Sciatic nerve (tissue), 2 donors: Measurements from ENCODE around the gene SCIN. TPM values are rescaled to one million over a fixed set of nuclear protein-coding genes. Genes with fewer than 3 reads are reported as not detected.

Experiments
- ATAC-seq: fragments of 200-7000 bp; cut with Tn5 transposase; one replicate; pipeline ENCODE4 v1.9.1; 2020; ENCODE audit warnings: mild to moderate bottlenecking, moderate library complexity
- DNase-seq: peaks from one replicate; pipeline ENCODE4 v3.0.0-alpha.2; 2020; ENCODE audit warnings: low spot score
- intact Hi-C: fragments of 100-400 bp; cut with DNase I; formaldehyde crosslinking; loops from one replicate; pipeline ENCODE4 v1.14.2; 2022
- total RNA-seq: library from RNA; stranded (reverse); fragmentation: NEBNext Ultra II Directional; extraction: Animal tissue kit (Norgen Biotek cat#: 25700); gene quantifications from one replicate; pipeline ENCODE4 v1.2.1, GENCODE V29; 2021
- donor health status: DM: no; HTN: no; CAD: no.
- donor health status: DM: no; HTN: no; CAD: no.

Gene SCIN
- total RNA-seq, 1 donor from 2014 or later, result 9.8 TPM

DNA sequence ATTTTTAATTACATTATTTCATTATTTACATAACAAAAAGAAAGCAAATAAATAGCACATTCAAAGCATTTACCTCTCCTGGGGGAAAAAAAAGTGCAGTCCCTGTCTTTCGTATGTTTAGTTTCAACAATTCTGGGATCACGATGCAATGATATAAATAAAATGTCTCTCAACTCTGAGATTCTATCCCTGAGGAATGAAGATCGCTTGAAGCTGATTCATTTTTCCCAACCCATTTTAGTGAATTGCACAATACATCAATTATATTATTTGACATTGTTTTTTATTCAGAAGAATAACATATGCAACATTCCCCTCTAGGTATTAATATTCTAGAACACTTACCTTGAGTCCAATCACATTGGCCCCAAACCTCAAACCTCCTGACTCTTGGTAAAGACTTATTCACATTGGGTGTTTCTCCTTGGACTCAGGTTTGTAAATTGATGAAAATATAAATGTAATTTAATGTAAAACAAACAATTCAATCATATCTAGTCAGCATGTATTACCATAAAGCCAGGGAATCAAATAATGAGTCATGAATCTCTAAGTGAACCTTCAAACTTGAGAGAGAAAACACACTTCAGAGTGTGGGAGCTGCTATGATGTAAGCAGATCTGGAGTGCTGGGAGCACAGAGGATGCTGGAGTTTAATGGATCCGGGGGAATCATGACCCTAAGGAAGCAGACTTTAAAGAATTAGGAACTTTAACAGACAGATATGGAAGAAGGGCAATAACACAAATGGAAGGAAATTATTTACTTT, 5.3 kb upstream of the SCIN start:
- no peak for ATAC-seq
- intact Hi-C loops, result no loop called here
- DNase-seq, result no peak

GRCh38 chr7:12565873-12566272, 4.6 kb upstream of the SCIN start:
- no peak for ATAC-seq
- intact Hi-C loops, result no loop called here
- DNase-seq, result no peak

DNA sequence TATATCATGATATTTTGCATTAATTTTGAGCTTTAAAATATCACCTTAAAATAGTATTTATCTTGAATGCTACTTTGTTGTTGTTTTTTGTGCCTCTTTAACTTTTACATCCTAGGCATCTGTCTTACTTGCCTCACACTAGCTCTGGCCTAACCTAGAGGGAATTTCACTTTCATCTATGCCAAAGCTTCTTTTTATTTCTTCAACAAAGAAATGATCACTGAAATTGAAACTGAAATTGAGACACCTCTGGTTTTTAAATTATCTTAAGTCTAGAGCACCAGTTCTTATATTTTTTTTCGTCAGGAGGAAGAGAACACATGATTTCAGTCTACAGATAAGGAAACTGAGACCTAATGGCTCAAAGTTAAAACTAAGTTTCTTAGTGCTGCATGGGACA, 3.5 kb upstream of the SCIN start:
- no peak for ATAC-seq
- intact Hi-C loops, result no loop called here
- no peak for DNase-seq

GRCh38 chr7:12569673-12570072, 847 bp upstream of the SCIN start:
- DNase-seq (no peak), ATAC-seq (no peak)
- intact Hi-C loops, result no loop called here

DNA sequence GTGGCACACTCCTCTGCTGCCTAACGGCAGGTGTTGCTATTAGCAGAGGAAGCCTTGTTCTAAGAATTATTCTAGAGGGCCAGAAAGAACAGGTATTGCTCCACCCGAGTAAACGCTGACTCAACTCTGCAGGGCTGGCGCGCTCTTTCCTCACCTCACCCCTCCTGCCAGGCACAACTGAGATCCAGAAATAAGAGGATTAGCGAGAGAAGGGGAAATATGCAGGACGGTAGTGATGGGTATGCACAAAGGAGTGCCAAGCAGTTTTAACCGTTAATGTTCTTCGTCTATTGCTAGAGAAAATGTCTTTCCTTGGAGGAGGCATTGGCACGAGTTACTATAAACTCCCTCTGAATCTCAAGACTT, 369 bp upstream of the SCIN start:
- intact Hi-C loops, result no loop called here
- ATAC-seq (peak; percentile 38), DNase-seq (no peak)

DNA sequence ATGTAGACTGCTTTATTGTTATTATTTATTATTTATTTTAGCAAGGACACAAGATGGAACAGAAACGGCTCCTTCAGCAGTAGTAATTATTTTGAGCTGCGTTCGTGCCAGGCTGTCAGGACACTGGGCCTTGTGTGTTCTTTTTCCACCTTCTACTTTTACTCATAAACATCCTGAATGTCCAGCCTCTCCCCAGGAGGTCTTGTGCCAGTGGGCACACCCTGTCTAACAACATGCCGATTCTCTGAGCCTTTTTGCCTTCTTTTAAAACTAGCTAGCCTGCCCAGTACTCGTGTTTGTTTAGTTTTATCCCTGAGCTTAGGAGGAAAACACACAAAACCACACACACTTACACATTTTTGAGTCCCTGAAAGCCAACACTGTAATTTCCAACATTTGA, 1.2 kb downstream of the SCIN start:
- ATAC-seq, result no peak
- no peak for DNase-seq
- intact Hi-C loops, result no loop called here

DNA sequence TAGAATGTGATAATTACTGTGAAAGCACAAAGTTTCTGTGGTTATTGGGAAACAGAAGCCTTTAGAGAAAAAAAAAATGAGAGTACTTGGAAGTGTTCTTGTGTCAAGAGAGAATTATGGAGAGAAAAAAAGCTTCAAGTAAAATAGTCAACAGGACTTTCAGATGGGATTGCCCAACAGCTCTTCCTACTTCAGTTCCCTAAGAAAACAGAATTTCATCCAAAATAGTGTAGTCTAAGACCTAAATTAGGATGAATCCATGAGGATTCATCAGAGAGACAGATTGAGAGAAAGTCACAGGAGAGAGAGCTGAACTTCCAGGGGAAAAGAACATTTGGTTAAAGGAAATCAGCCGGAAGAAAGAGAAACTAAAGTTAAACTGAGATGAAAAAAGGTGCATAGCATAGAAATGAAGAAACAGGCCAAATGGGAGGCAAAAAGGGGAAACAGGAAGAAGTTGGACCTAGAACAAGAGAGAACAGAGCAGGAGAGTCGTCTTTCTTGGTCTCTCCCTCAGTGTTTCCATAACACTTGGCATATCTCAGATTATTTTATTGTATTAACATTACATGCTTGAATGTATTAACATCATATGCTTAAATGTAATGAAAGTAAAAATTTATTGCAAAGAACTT, 2.5 kb downstream of the SCIN start:
- ATAC-seq, result peak; percentile 68
- intact Hi-C loops, result no loop called here
- no peak for DNase-seq

DNA sequence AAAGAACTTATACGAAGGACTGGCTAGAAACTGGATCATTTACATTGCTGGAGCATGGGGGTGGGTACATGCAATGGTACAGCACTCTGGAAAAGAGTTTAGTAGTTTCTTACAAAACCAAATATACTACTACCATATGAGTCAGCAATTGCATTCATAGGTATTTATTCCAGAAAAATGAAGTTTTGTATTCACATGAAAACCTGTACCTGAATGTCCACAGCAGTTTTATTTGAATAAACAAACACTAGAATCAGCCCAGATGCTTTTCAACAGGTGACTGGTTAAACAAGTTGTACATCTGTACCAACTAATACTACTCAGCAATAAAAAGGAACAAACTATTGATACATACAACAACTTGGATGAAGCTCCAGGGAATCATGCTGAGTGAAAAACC, 3.4 kb downstream of the SCIN start:
- no peak for ATAC-seq
- intact Hi-C loops, result no loop called here
- DNase-seq, result no peak

DNA sequence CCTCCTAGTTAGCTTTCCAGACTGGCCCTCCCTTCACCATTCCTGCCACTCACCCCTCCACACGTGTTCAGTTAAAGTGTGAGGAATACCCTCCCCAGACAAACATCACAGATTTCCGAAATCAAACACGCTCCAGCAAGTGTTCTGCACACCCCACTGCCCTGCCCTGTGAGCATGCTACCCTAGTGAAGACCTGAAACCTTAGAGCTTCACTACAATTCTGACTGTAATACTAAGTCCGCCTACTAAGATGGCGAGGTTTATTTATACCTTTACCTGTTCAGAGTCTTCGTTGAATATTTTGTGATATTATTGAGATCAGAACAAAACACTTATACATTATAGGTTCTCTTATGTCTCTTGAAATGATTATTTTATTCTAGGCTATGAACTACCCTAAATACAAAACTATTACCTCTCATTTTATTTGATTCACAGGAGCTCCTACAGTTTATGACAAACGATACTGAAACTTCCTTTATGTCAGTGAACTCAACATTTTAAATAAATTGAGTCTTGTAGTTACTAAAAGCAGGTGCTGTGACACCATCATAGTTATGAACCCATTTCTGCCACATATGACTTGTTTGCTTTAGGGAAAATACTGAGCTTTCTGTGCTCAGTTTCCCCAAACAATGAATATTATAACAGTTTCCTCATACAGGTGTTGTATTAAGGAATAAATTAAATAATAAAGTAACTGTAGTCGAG, 8.6 kb downstream of the SCIN start:
- intact Hi-C loops, result no loop called here
- DNase-seq, result no peak
- no peak for ATAC-seq

DNA sequence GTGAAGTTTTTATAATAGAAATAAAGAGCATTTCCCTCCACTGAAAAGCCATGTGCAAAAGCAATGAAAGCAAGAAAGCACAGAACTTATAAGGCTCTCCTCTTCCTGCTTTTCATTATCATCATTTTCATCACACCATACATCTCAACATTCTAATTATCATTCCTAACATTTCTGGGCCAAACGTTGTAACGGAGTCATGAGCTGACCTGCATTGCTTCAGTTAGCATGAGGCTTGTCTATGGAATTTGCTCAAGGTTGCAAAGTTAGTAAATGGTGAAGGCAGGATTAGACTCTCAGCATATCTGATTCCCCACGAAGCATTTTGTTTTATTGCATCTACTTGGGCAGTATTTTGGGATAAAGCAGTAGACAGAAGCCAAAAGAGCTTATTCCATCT, 11.4 kb downstream of the SCIN start:
- no peak for DNase-seq
- intact Hi-C loops, result no loop called here

DNA sequence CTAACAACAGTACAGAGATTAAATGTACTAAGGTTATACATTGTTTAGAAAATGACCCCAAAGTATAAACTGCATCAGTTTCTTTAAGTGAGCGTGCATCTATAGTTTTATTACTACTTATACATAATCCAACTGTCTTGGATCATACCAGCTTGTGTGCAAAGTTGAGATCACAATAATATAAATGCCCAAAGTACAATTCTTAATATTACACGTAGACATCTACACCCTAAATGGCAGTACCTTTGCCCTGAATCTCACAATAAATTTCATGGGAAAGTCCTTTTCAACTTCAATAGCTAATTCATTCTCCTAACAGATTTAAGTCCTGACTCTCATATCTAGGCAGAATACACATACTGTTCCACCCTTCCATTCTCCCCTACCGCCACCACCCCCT, 11.8 kb downstream of the SCIN start:
- intact Hi-C loops, result no loop called here
- no peak for ATAC-seq
- no peak for DNase-seq

More for the DNA sequence above, 11.4 kb downstream of the SCIN start:
- ATAC-seq, result no peak

- DNase-seq (no peak), ATAC-seq (no peak)
- intact Hi-C loops, result no loop called here
Observed at GRCh38 chr7:12583176-12583575, 12.7 kb downstream of the SCIN start.

DNA sequence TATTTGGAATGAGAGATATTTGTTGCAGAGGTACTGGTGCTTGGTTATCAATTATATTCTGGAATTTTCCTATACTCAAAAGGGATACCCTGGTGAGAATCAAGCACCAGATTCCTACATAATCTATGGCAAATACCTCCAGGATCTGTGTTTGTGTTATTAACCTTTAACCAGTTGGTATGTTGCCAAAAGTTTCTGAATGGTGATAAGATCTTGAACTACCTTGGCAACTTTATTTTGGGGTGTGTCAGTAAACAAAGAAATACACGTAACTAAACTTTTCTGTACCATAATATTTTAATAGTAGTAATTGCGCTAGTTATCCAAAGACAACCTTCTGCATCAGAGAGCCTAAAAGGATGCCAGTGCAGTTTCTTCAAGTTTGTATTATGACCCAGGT, 13.4 kb downstream of the SCIN start:
- DNase-seq (no peak), ATAC-seq (no peak)
- intact Hi-C loops, result no loop called here

- ATAC-seq (peak; percentile 89), DNase-seq (no peak)
- intact Hi-C loops, result no loop called here
Observed at GRCh38 chr7:12584930-12585329, 14.4 kb downstream of the SCIN start.

DNA sequence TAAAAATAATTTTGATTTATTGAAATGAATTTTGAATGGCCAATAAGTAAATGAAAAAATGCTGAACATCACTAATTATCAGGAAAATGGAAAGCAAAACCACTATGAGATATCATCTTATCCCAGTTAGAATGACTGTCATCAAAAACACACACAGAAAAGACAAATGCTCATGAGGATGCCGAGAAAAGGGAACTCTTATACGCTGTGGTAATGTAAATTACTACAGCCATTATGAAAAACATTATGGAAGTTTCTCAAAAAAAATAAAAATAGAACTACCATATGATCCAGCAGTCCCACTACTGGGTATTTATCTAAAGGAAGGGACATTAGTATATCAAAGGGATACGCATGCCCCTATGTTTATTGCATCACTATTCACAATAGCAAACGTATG, 15.8 kb downstream of the SCIN start:
- no peak for DNase-seq
- no peak for ATAC-seq
- intact Hi-C loops, result no loop called here

GRCh38 chr7:12588259-12588904, 17.9 kb downstream of the SCIN start:
- ATAC-seq (no peak), DNase-seq (no peak)
- intact Hi-C loops, result no loop called here

DNA sequence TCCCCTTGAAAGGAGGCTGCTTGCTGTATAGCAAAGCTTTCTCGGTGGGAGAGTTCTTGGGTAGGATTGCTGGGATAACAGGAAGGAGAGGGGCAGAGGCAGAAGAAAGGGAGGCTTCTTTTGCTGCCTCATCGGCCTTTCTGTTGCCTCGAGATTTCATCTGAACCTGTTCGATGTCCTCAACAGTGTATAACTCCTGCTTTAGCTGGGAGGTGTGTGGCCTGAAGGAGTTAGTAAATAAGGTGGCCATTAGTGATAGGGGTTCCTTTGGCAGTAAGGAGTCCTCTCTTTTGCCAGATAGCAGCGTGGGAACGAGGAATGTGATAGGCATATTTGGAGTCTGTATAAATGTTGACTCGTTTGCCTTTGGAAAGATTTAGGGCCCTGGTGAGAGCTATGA, 20.0 kb downstream of the SCIN start:
- ATAC-seq (no peak), DNase-seq (no peak)
- intact Hi-C loops, result no loop called here

GRCh38 chr7:12594122-12594897, 23.8 kb downstream of the SCIN start:
- ATAC-seq (no peak), DNase-seq (no peak)
- intact Hi-C loops, result no loop called here

DNA sequence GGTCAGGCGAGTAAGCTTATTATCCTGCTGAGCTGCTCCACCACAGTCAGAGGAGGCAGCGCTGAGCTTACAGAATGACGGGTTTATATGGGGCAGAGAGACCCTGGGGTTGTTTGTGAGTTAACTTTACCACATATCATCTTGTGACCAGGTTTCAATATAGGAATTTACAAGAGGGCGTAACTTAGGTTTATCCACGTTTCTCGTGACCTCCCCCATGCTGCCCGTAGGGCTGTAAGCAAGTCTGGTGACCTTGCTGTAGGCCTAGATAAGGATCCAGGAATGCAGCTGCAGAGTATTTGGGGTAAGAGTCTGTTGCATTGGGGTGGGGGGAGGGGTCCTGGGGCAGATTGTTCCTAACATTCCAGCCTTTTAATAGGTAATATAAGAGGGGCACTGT, 24.6 kb downstream of the SCIN start:
- intact Hi-C loops, result no loop called here
- ATAC-seq, result no peak

More for the DNA sequence above, 24.6 kb downstream of the SCIN start:
- DNase-seq, result no peak
